Measurements from ENCODE around the gene TMEM200C. TPM values are rescaled to one million over a fixed set of nuclear protein-coding genes. Genes with fewer than 3 reads are reported as not detected.

TMEM200C gene
- 16.4 TPM for total RNA-seq

DNA sequence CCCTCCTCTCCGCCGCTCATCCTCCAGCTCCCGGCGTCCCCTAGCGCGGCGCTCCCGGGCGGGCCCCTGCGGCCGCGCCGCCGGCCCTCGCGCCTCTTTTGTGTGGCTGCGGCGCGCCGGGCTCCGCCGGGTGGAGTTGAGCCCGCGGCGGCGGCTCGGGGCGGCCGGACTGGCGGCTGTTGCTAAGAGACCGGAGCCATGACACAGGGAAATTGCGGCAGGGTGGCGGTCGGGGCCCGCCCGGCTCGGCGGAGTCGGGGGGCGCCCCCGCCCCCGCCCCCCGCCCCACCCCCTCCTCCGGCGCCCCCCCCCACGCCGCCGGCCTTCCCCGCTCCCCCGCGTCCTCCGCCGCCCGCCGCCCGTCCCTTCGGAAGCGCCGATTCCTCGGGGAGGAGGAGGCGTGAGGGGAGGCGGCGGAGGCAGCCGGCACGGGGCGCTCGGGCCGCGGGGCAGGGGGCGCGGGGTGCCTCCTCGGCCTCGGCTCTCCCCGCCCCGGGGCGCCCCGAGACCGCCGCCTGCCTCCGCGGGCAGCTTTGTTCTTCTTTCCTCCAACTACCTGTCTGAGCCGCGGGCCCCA lies at the start of gene TMEM200C:
TSS of gene TMEM200C (minus strand) at position 224 of the 577 bp plus-strand sequence. CDS start 3,459 bp downstream, outside the sequence.
- no peak for DNase-seq

DNA sequence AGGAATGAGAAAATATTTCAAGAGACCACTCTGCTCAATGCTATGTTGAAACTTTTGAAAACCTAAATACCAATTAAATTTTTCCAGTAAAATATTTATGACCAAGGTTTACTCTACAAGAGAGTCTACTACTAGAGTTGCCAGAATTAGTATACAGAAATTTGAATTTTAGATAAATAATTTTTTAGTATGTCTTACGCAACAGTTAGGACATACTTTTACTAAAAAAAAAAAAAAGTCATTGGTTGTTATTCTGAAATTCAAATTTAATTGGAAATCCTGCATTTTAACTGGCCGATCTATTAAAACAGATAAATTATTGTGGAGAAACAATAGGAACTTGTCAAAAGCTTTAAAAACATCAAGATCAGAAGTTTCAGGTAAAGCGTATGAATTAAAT lies 49.1 kb upstream of the TMEM200C start:
- no peak for DNase-seq

DNA sequence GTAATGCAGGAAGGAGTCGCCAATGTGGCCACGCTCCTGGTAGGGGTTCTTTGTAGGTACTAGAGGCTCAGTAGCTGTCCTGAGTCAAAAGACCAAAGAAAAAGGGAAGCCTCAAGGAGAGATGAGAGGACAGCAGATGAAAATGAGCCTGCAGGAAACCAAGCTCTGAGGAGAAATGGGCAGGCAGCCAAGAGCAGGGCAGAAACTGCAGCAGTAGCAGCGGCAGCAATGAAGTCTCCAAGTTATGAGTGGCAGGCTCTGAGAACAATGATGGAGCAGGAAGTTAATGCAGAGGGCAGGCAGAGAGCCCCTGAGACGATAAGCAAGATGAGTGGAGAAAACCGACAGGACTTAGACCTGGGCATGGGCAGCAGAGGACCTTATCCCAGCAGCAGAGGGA lies 48.2 kb upstream of the TMEM200C start:
- DNase-seq, result no peak

DNA sequence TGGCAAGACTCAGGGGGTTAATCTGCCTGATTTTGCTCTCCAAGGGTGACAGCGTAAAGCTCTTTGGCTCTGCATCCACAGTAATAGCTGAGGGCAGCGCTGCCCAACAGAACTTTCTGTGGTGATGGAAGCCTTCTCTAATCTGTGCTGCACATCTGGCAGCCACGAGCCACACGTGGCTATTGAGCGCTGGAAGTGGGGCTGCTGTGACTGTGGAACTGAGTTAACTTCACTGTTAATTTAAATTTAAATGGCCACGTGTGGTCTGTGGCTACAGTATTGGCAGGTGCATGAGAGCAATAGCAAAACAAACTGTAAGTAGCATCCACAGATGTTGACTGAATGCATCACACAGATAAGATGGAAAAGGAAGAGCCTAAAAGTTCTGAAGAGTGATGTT lies 47.3 kb upstream of the TMEM200C start:
- no peak for DNase-seq

DNA sequence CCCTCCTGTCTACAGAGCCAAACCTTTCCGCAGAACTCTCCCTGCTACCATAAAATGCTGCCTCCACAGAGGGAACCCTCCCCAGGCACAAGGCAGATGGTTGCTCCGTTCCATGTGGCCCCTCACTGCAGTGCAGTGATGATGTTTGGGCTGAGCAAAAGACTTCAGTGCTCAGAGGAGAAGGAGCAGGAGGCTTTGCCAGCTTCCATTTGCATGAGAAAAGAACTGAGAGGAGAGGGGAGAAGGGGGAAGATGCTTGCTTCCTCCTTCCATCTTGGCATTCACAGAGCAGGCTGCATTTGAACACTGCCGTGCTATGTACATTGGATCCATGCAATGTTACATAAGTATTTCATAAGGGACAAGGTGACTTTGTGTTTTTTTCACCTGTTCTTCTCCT lies 46.6 kb upstream of the TMEM200C start:
- DNase-seq, result no peak

DNA sequence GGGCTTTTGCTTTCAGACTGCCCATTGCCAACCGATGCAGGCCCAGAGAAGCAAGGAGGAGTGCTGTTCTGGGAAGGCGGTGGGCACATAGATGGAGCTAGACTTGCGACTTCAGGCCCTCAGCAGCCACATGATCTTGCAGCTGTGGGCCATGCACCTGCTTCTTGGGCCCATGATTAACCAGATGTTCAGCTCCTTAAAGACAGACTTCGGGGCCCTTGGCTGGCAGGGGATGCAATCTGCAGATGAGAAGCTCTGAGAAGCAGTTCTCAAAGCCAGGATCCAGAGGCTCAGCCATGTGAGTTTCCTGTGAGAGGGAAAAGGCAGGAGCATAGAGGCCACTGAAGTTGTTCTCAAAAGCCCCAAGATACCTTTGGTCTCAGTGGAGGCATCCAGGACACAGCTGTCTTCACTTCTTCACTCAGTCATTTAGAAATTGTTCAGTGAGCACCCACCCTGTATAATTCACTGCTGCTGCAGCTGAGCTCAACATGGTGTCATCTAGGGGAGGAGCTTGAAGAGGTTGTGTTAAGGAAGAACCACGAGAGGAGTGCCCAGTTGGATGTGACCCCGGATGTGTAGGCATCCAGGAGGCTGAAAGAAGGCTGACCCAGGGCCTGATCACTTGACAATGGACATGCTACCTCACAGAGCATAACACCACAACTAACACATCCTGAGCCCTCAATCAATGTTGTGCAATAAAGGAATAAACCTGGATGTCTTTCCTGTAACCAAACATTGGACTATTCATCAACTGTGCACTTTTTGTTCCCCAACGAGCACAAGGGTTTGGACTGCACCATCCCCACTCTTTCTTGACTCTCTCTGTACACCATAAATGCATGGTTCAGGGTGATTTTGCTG lies 44.7 kb upstream of the TMEM200C start:
- no peak for DNase-seq

DNA sequence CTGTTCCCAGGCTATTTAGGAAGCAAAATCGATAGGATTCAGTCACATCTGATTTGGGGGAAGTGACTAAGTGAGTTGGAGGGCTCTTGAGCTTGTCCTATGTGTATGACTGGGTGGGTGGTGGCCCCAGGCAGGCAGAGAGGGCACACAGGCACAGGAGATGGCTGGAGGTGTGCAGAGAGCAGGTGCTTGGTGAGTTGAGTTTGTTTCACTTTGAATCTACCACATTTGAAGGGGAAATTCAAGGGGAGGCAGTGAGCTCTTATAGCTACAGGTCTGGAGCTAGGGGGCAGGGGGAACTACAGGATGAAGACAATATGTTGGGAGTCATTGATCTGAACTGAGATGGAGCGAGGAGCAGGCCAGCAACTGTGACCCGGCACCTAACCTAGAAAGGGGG lies 42.5 kb upstream of the TMEM200C start:
- DNase-seq, result no peak

DNA sequence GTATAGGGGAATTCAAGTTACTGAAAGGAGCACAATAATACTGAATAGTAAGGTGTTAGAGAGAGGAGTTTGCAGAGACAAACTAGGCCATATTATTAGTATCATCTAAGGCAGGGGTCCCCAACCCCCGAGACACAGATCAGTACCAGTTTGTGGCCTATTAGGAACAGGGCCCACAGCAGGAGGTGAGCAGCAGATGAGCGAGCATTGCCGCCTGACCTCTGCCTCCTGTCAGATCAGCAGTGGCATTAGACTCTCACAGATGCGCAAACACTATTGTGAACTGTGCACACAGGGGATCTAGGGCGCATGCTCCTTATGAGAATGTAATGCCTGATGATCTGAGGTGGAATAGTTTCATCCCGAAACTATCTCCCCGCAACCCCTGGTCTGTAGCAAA lies 41.8 kb upstream of the TMEM200C start:
- no peak for DNase-seq

DNA sequence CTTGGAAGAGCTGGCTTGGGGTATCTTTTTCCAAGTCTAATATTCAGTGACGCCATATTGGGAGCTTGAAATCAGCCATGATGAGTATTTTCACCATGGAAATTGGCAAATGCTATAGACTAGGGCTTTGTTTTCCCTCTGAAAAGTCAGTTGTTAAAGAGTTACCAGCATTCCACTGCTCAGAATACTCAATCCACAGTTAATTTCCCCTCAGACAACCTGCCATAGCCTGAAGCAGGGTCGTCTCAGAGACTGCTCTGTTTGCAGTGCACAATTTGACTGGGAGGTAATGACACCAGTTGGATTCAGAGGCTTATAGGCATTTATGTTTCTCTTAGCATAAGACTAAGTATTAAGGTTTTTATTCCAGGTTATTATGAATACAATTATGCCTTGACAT lies 35.5 kb upstream of the TMEM200C start:
- no peak for DNase-seq

DNA sequence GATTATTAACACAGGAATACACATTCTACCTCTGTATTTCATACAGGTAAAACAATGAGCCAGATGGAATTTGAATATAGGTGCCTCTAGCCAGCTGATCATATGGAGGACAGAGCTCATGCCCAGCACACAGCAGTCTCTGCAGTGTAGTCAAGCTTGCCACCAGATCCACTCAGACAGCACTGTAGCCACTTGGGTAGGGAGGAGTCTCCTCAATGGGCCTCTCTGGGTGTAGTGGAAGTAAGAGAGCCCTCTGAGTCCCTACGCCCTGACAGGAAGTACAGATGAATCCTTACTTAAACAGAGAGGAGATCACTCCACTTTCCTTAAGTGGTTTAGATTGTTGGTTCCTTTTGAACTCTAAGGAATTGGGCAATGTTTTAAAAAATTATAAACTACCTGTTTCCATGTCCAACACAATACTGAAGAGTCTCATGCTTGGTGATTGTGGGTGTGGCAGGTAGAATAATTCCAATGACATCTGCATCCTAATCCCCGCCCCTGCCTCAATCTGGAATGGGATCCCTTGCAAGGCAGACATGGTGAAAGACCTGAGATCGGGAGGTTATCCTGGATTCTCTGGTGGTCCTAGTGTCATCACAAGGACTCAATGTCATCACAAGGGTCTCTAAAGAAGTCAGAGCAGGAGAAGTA lies 23.0 kb upstream of the TMEM200C start:
- no peak for DNase-seq

DNA sequence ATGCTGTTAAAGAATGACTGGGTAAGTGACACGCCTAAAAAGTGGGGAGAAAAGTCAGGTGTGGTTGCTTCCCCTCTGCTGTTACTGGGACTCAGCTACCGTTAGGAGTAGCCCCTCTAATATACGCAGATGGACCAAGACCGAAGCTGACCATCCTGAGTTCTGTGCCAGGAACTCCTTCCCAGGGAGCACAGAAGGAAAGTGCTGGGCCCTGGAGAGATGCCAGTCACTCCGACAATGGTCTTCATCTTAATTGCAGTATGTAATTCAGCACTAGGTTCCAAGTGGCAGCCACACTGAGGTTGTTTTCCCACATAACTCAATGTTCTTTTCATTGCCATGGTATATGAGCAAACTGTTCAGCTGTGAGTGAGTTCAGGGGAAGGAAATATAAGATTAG lies 19.6 kb upstream of the TMEM200C start:
- DNase-seq, result no peak

DNA sequence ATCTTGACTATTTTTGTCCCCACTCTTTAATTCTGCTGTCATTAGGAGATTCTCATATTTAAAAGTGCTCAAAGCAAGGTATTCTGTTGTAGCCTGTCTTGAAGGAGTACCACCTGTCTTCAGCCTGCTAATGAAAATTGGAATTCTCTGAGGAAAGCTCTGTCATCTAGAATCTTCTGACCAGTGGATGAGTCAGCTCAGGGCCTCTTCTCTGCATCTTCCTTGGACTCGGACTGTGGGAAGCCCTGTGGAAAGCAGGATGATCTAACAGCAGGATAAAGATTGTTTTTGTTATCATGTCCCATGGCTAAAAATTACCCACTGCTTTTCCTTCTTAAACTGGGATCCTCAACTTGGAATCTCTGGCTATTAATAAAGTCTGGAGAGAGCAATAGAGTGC lies 18.7 kb upstream of the TMEM200C start:
- DNase-seq, result no peak

DNA sequence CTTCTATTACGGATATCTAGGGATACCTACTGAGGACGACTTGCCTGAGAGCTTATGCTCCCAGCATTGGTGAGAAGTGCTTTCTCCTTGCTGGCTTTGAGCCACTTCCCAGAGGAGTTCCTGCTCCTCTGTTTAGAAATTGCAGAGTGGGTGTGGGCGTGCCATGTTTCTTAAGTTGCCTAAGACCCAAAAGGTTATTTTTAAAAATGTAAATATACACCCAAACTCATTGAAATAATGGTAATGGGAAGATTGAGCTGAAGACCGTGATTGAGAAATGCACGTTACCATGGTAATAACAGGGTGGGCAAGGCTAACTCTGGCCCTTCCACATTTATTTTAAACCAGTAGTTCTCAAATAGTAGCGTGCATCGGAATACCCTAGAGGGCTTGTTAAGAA lies 17.2 kb upstream of the TMEM200C start:
- no peak for DNase-seq

DNA sequence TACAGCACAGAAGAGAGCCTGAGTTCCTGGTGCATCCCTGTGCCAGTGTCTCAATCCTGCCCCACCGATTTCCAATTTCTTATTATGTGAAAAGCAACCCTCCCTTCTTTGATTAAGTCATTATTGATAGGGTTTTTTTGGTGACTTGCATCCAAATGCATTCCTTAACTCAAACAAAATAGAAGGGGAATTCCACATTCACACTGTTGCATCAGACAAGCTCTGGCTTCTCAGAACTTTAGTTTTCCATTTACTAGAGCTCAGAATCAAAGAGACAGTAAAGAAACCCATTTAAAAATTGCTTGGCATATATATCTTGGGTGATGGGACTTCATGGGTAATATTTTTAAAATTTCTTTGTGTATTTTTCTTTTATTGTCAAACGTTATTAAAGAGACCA lies 13.8 kb upstream of the TMEM200C start:
- DNase-seq, result no peak

DNA sequence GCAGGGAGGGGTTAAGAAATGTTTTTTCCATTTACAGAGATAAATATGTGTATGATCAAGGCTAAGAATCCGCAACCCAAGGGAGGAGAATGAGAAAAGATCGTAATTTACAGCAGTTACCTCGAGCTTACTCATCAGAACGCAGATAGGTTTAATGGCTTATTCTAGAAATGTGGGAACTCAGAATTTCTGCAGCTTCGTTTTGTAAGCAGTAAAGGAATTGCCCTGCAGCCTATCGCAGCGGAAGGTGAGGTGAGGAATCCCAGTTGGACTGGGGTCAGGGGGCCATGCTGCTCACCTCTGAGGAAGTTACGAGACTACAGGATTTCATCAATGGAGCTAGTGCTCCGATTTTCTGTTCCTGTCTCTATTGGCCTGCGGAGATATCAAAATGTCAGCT lies 8.1 kb upstream of the TMEM200C start:
- DNase-seq, result no peak

DNA sequence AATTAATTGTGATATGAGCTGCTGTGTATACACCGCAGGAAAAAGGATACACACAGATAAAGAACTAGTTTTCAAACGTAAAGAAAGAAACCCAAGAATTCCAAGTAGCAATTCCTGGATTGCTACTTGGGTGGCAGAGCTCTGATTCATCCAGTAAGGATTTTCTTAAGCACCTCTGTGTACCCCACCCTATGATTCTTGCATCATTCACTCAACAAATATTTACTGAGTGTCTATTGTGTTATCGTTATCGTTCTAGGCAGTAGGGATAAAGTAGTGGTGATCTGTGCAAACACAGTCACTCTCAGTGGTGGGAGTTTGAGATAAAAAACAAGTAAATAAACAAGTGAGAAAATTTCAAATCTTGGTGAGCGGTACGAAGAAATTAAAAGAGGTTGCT lies 4.9 kb upstream of the TMEM200C start:
- no peak for DNase-seq

DNA sequence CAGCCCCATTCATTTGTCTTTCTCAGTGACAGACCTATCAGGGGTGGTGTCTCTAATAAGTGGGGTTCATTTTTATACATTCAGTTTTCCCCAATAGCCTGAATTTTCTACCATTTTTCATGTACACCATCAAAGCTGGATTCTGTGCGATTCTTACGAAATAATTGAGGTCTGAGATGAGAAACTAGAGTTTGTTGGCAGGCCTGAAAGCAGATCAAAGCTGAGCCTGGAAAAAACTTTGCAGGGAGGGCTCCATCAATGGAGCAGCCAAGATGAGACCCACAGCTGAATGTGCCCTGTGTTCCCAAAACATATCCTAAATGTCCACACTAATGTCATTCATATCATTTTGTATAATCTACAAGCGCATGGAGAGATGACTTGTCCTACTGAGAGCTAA lies 4.5 kb upstream of the TMEM200C start:
- DNase-seq, result no peak

DNA sequence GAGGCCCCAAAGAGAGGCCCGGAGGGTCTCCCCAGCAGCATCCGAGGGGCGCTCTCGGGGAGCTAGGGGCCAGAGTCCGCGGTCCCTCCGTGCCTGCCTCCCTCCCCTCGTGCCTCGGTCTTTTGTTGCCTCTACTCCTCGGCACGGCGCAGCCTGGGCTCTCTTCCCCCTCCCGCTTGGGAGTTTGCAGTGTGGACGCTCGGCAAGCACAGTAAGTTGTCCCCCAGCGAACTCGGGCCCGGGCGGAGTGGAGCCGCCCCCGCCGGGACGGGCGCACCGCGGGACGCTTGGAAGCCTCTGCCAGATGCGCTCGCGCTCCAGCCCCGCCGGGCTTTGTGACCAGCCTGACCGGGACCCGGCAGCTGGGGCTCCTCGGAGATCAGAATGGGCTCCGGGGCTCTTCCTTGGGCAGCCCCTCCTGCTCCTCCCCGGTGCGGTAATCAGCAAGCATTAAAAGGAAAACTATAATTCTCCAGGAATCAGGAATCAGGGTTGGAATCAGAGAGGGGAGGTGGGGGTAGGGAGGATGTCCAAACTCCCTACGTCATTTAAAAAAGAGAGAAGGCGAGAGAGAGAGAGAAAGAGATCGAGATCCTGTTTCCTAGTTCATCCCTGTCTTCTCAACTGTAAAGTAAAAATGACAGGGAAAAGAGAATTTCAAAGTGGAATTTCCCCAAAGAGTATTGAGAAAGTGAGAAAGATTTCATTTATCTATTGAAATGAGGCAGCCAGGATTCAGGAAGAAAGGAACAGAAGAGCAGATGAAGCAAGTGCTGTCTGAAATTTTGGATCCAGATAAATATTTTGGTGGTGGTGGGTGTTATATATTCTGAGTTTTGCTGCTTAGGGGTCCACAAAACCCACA lies 786 bp upstream of the TMEM200C start:
- DNase-seq, result peak; percentile 37

DNA sequence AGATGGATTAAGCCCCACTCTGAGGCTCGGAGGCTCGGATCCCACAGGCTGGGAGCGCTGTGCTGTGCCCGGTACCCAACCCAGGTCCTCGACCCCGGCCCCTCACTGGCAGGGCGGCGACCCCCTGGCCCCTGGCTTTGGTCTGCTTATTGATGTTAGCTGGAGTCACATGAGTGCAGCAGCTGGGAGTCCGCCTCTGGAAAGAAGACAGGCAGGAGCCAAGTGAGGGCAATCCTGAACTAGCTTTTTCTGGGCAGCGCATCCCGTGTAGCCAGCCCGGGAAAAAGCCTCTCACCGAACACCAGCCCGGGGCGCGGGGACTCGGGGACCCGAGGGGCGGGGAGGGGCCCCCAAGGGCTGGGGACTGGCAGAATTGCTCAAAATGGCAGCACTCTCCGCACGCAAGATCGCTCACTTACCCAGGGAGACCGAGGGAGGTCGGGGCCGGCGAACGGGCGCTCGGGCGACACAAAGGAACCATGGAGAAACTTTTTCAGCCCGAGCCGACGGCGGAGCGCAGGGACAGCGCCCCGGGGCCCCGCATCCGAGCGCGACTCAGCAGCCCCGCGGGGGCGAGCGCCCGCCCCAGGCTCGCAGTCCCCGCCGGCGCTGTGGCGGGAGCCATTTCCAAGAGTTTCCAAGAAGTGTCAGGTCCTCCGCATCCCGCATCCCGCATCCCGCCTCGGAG lies 567 bp downstream of the TMEM200C start:
- no peak for DNase-seq

DNA sequence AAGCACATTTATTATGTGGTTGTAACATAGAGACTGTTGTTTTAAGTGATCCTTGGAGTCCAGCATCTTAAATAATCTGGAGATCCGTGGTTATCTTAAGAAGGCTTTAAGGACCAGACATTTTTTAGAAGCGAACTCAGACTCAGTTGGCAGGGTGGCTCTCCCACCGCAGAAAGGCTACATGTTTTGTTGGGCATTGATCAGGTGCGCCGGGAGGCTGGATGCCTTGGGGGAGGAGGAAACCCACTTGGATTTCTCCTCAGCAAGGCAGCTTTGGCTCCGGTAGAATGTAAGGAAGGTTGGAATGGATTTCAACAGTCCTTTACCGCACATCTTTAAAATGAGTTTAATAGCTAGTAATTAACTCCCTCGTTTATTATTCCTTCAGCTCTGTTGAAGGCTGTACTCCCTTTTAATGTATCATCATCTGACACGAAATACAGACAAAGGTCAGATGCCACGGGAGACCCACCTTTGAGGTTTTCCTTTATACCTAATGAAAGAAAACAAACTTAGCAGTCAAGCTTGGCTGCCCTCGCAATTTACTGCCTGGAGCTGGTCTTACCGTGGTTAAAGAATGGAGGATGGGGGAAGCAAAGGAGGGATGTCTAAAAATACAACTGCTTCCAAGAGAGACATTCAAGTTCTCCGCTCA lies 1.2 kb downstream of the TMEM200C start:
- DNase-seq, result no peak

DNA sequence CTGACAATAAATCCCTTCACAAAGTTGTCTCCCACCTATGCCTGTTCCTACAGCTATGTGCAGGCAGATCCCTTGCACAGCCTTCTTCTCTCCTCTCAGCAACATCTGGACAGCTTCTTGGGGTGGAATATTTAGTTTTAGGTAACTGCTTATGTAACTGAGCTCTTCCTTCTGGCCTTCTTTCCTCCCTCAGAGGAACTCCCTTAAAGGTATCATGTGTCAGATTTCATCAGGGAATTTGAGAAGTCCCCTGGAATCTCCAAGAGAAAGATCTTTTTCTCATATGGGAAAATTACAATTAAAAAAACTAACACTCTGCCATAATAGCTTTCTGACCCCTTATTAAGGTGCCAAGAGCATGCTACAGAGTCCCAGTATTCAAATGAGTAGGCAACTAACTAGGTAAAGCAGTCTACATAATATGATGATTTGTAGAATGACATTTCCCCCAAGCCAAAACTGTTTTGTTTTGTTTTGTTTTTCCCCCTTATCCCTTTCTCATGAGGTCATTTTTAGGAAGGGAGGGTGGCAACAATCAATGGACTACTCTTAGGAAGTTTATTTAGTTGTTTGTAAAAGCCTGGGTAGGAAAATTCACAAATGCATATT lies 2.4 kb downstream of the TMEM200C start:
- DNase-seq, result no peak
